NOMO-1 (cell line): Measurements from ENCODE around the gene ABL2.
A peak's percentile ranks its signal among the peaks of the same experiment; 100 is the strongest.

Source experiments
- DNase-seq, 2 experiments: peaks; one replicate each; lab custom pipeline; 2025; ENCODE audit not compliant: unreplicated experiment in 2 of 2; lab: John Stamatoyannopoulos, UW

The ABL2 gene

DNA sequence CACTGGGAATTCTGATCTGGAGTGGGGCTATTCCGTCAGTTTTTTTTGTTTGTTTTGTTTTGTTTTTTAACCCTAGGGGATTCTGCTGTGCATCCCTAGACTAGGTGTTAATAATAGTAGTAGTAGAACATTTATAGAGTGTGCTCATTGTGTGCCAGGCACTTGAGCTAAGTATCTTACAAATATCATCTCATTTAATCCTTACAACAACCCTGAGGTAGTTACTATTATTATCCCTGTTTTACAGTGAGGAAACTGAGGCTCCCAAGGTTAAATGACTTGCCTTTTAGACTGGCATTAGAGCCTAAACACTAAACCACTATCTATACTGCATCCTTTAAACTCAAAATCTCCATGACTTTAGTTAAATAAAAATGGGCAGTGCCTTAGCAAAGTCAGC is 125.5 kb downstream of the ABL2 start:
- no peak for DNase-seq

GRCh38 chr1:179101566-179101965 is 127.9 kb downstream of the ABL2 start:
- no peak for DNase-seq

GRCh38 chr1:179099891-179100290 is 129.6 kb downstream of the ABL2 start:
- no peak for DNase-seq

GRCh38 chr1:179095924-179096323 is 133.6 kb downstream of the ABL2 start:
- no peak for DNase-seq

- DNase-seq, result no peak
Measured at GRCh38 chr1:179095377-179095776, 134.1 kb downstream of the ABL2 start.

GRCh38 chr1:179094818-179095217 is 134.7 kb downstream of the ABL2 start:
- DNase-seq, result no peak

- DNase-seq, result no peak
Measured at GRCh38 chr1:179092896-179093461, 136.5 kb downstream of the ABL2 start.

GRCh38 chr1:179091691-179092165 is 137.7 kb downstream of the ABL2 start:
- no peak for DNase-seq

GRCh38 chr1:179090923-179091322 is 138.6 kb downstream of the ABL2 start:
- DNase-seq, result no peak

- no peak for DNase-seq
Measured at GRCh38 chr1:179090522-179090921, 139.0 kb downstream of the ABL2 start.

DNA sequence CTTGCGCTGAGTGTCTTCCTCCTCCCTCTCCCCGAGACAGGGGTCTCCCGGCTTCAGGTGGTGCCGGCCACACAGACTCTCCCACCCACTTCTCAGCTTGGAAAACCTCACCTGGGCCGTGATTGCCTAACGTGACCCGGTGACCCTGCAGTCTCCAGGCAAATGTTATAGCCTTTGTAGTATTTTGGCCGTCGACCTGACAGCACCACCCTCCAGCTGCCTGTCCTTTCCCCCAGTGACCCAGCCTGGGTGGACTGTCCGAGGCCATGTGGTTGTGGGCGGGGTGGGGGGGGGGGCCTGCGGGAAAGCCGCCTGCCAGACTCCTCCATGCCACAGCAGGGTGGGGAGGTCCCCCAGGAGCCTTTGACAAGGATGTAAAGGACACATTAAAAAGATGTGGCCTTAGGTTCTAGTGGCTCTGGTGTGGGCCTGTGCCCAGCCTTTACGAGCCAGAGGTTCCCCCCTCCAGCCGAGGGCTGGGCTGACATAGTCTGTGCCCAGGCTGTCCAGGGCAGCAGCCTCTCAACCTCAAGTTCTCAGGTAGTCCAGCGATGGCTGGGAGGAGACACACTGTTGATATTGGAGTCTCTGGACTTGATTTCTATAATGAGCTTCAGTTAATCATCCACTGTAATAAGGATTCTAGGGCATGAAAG is 139.5 kb downstream of the ABL2 start:
- no peak for DNase-seq

DNA sequence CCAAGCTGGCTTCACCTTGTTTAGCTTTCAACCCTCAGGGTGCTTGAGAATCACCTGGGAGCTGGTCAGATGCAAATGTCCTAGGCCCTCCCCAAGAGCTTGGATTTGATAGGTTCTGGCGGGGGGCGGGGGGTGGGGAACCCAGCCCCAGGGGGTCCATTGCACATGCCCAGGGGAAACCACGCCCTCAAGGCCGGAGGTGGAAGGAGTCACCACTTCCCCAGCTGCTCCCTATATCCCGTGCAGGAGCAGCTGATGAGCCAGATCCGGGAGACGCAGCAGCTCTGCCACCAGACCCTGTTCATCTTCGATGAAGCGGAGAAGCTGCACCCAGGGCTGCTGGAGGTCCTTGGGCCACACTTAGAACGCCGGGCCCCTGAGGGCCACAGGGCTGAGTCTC is 141.8 kb downstream of the ABL2 start:
- no peak for DNase-seq

- no peak for DNase-seq
Measured at GRCh38 chr1:179083533-179083932, 145.9 kb downstream of the ABL2 start.

DNA sequence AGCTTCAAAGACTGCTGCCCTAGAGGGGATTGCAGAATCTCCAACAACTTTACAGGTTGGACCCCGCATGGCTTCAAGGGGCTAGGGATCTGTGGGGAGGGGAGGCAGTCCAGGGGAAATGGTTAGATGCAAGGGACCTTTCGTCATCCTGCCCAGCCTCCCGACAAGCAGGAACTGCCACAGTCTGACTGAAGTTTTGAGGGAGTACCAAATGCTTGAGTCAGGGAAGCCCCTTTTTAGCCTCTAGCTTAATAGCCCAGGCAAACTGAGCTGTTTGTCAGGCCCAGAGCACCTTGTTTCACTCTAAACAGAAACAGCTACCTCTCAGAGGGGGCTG is 146.5 kb downstream of the ABL2 start:
- DNase-seq, result peak; percentile 43

DNA sequence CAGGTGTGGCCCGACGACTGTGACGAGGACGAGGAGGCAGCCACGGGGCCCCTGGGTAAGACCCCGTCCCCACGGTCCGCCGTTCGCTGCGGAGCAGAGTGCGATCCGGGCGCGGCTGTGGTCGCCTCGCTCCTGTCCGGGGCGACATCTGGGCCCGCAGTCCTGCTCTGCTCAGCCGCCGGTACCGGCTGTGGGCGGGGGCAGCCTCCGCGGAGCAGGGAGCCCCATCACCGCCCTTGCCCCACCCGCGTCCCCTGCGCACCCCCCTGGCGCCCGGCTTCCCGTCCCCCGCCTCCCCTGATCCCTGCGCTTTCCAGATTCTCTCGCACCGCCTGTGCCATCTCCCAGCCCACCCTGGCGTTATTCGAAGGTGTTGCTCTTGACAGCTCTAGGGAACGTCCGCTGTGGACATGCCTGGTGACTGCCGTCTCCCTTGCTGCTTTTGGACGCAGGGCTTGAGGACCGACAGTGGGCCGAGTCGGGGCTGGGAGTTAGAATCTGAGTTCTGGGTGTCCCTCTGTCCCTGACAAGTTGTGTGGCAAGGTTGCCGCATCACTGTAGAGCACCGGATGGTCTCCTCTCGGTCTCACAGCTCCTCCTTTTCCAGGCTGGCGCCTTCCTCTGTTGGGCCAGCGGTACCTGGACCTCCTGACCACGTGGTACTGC is 147.0 kb downstream of the ABL2 start:
- peak in 1 of 2 experiments; percentile 24 for DNase-seq

- DNase-seq, result peak; percentile 74 to 84
Measured at GRCh38 chr1:179081687-179082332, 147.7 kb downstream of the ABL2 start, which contains the start of gene TOR3A. TSS of gene TOR3A (plus strand) at chr1:179082070. CDS start at chr1:179082129, 59 bp downstream.

GRCh38 chr1:179080866-179081686 is 148.4 kb downstream of the ABL2 start:
- DNase-seq, result peak; percentile 73 to 74

- DNase-seq, result peak; percentile 44 to 83
Measured at GRCh38 chr1:179079113-179079761, 150.2 kb downstream of the ABL2 start.

DNA sequence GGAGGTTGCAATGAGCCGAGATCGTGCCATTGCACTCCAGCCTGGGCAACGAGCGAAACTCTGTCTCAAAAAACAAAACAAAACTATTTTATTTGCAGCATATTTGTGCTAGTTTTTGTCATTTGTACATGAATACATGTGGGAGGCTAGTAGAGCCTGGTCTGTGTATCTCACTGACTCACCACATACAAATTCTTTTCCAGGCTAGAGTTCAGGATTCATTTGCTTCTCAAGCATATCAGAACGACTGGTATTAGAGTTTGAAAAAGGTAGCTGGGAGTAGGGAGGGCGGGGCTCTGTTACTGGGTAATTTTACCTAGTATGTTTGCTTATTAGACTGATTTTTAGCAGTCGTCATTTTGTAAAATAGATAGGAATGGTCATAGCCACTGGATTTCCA is 152.1 kb downstream of the ABL2 start:
- DNase-seq, result no peak

- no peak for DNase-seq
Measured at GRCh38 chr1:179066471-179066870, 163.0 kb downstream of the ABL2 start.
